Measurements from ENCODE around the gene RCCD1. TPM values are rescaled to one million over a fixed set of nuclear protein-coding genes. Genes with fewer than 3 reads are reported as not detected.

Gene RCCD1
- total and polyA plus RNA-seq, 9 of the 15 experiments (the other 6 are each of a cell fraction or from before 2014, with no cell fraction given) = 11.1 to 51.4 (median 24.7) TPM

GRCh38 chr15:90953947-90954711 is 555 bp upstream of the RCCD1 start:
- no peak overlapping the region for H2AFZ ChIP-seq (ENCODE audit: low read depth, low read length)
- H4K20me1 ChIP-seq (replicated peaks; ENCODE audit: control insufficient read depth, insufficient read depth, low read length) = no peaks in the 10 kb centered on the region
- peak overlapping the region; percentile 84 to 92; a peak in 3 of 4 replicates for H3K9ac ChIP-seq (ENCODE audit: insufficient read depth in 1 of 2, low read depth in 2 of 2, low read length in 2 of 2)
- FAIRE-seq (no peak), DNase-seq (ENCODE audit: extremely low read depth in 1 of 4, low spot score in 3 of 4) (no peak), ATAC-seq (no peak)
- peaks cover 18 to 57% of the 10 kb centered on the region in 2 experiments; a peak in 4 of 5 replicates for H3K4me1 ChIP-seq (replicated peaks in 1 of 2; ENCODE audit: control insufficient read depth in 2 of 2, insufficient read depth in 2 of 2, low read length in 2 of 2)
- peak overlapping the region; percentile 79 for H3K4me2 ChIP-seq (ENCODE audit: insufficient read depth, low read length)
- no peaks in the 10 kb centered on the region for H3K9me3 ChIP-seq (replicated peaks; ENCODE audit: control insufficient read depth, insufficient read depth, low read depth, low read length)
- H3K79me2 ChIP-seq (ENCODE audit: control insufficient read depth, insufficient read depth, low read length) = peaks cover 27% of the 10 kb centered on the region
- 64% methylated on average over 15 of the region's 16 CpGs for WGBS (ENCODE audit: insufficient coverage, low coverage, missing lambda C conversion rate)
- peaks cover 63% of the 10 kb centered on the region for H3K36me3 ChIP-seq (ENCODE audit: control insufficient read depth, insufficient read depth, low read length)
- peaks cover 3% of the 10 kb centered on the region for H3K9me1 ChIP-seq (ENCODE audit: control insufficient read depth, insufficient read depth, low read length)
- BruUV-seq (replicated peaks) = no TSS peak
- H3K27ac ChIP-seq (ENCODE audit: extremely low read depth, low read depth, low read length) = peak overlapping the region; percentile 95; the same call in 2 of the 3 replicates
- ChIA-PET POLR2A (interaction anchor here (0.6 to 2.6 kb wide), 20 partner anchors 8 to 311 kb away, joined by 3 to 14 read pairs (median 4); partner anchors contain the start of genes HDDC3, UNC45A and VPS33B), CTCF (ENCODE audit: low intra/inter-chr PET ratio) (no interaction called here)
- intact Hi-C loops (cut with micrococcal nuclease) (no loop called here), in situ Hi-C loops (cut with MboI) (no loop called here)
- 0 out of 2 replicates have a peak overlapping the region, but pooled peaks have one; percentile 50 for H3K4me3 ChIP-seq
- H3K27me3 ChIP-seq (ENCODE audit: control insufficient read depth in 2 of 2, insufficient read depth in 2 of 2, low read length in 2 of 2) = no peaks in the 10 kb centered on the region
- TF ChIP-seq ZNF384 (IDR thresholded peaks at IDR 0.05; ENCODE audit: low read depth, low read length) (peak; percentile 22; the same call in 1 of the 2 replicates), RBBP5 (IDR thresholded peaks at IDR 0.05; ENCODE audit: borderline replicate concordance, insufficient read depth, low read length, poor library complexity, severe bottlenecking) (no peak), CHD7 (IDR thresholded peaks at IDR 0.05; ENCODE audit: low read depth, low read length) (no peak), ETV1 (tag; conservative IDR thresholded peaks at IDR 0.05; ENCODE audit: low read depth) (no peak), ZBTB33 (CRISPR knock-in tag; IDR thresholded peaks at IDR 0.05) (peak; percentile 64), PHB (CRISPR knock-in tag; IDR thresholded peaks at IDR 0.05) (no peak), BCL6 (CRISPR knock-in tag; IDR thresholded peaks at IDR 0.05) (no peak)

All from K562 (cell line).